ENCODE results near the gene PVR. TPM values are rescaled to one million over a fixed set of nuclear protein-coding genes. Genes with fewer than 3 reads are reported as not detected.

The PVR gene
- total RNA-seq, 2 experiments from 2014 or later: 1.9 TPM

DNA sequence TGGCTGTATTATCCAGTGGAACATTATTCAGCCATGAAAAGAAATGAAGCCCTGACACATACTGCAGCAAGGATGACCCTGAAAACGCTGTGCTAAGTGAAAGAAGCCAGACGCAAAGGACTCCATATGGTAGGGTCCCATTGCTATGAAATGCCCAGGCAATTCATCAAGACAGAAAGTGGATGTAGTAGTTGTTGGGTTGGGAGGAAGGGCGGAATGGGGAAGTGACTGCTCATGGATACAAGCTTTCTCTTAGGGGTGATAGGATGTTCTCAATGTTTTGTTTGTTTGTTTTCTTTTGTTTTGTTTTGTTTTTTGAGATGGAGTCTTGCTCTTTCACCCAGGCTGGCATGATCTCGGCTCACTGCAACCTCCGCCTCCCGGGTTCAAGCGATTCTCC lies 44.2 kb downstream of the PVR start:
- Mint-ChIP-seq H3K4me1 (peaks cover 34% of the 10 kb centered on the region), H3K27ac (no peak overlapping the region), H3K9me3 (no peaks in the 10 kb centered on the region), H3K4me3 (no peak overlapping the region), H3K27me3 (peaks cover 10% of the 10 kb centered on the region), H3K36me3 (ENCODE audit: low read depth) (no peaks in the 10 kb centered on the region)
- ChIA-PET POLR2A (no interaction called here), CTCF (interaction anchor here (0.8 to 4.1 kb wide), 3 partner anchors 36 to 95 kb away, joined by 3 to 25 read pairs (median 3); no protein-coding TSS in a partner anchor)
- DNase-seq: no peak

DNA sequence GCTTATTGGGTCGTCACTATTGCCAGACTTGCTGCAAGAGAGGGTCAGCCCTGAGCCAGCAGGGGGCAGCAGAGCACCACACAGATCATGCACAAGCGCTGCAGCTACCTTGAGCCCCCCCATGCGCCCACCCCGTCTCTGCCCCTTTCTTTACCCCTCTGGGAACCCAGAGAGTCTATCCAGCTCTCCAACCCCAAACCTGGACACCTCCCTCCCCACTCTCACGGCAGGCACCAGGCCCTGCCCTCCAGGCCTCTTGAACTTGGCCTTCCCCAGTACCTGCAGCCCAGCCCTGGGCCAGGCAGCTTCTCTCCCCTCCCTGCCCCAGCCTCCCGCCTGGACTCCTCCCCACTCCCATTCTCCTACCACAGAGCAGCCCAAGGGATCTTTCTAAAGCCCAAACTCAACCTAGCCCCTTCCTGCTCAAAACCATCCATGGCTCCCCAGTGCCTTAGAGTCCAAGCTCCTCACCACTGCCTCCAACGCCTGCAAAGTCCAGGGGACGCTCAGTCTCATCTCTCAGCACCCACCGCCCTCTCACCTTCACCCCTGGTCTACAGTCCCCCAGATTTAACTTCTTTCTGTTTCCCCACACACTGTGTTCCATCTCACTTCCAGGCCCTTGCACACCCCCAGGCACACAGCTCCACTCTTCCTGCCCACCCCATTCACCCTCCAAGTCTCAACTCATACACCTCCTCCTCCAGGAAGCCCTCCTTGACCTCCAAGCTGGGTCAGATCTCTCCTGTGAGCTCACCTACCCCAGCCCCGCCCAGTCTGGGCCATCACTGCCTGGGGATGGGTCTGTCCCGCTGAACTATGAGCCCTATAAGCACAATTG lies 45.8 kb downstream of the PVR start:
- POLR2A ChIA-PET: no interaction called here

DNA sequence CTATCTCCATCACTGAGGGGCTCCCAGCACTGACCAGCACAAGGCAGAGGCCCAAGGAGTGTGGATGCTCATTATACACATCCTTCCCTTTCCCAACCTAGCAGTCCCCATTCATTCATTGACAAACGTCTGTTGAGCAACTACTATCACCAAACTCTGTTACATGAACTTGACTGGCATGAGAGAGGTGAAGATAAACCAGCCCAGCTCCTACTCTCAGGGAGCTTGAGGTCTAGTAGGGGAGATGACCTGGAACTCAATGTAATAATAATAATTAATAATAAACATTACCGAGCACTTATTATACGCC lies 46.4 kb downstream of the PVR start:
- no peak overlapping the region for H3K4me3 Mint-ChIP-seq

More for the DNA sequence above, 45.8 kb downstream of the PVR start:
- H3K27me3 Mint-ChIP-seq: peaks cover 13% of the 10 kb centered on the region
- peak overlapping the region; percentile 17 for H3K27ac Mint-ChIP-seq
- no peaks in the 10 kb centered on the region for H3K9me3 Mint-ChIP-seq
- H3K4me3 Mint-ChIP-seq: no peak overlapping the region
- DNase-seq: peak; percentile 80
- no peaks in the 10 kb centered on the region for H3K36me3 Mint-ChIP-seq (ENCODE audit: low read depth)
- CTCF ChIA-PET: interaction anchor here (0.6 to 4.1 kb wide), 15 partner anchors 9 to 454 kb away, joined by 3 to 34 read pairs (median 4); partner anchors contain the start of gene NECTIN2
- H3K4me1 Mint-ChIP-seq: peaks cover 36% of the 10 kb centered on the region

DNA sequence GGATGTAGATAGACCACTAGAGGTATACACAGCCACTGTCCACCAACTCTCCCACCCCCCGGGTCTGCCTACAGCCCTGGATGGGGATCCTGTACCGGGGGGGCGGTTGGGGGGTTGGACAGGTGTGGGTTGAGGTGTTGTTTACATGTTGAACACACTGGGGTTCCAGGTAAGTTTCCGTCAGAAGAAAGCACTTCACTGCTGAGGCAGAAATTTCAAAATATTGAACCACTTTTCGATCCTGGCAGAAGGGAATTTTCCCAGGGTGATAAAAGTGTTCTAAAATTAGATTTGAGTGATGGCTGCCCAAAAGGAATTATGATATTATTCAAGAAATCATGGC lies 48.6 kb downstream of the PVR start:
- POLR2A ChIA-PET: no interaction called here
- DNase-seq: no peak
- Mint-ChIP-seq H3K27ac (peak overlapping the region; percentile 54), H3K27me3 (peaks cover 18% of the 10 kb centered on the region), H3K36me3 (ENCODE audit: low read depth) (no peaks in the 10 kb centered on the region), H3K9me3 (no peaks in the 10 kb centered on the region), H3K4me1 (peaks cover 29% of the 10 kb centered on the region), H3K4me3 (no peak overlapping the region)
- CTCF ChIA-PET: interaction anchor here (1.2 to 3.9 kb wide), 3 partner anchors 16 to 79 kb away, joined by 3 to 34 read pairs (median 4); no protein-coding TSS in a partner anchor

More for the DNA sequence above, 46.4 kb downstream of the PVR start:
- Mint-ChIP-seq H3K4me1 (peaks cover 31% of the 10 kb centered on the region), H3K36me3 (ENCODE audit: low read depth) (no peaks in the 10 kb centered on the region), H3K9me3 (no peaks in the 10 kb centered on the region), H3K27ac (no peak overlapping the region), H3K27me3 (peaks cover 13% of the 10 kb centered on the region)
- DNase-seq: no peak
- POLR2A ChIA-PET: no interaction called here
- CTCF ChIA-PET: interaction anchor here (0.6 to 4.1 kb wide), 14 partner anchors 10 to 310 kb away, joined by 3 to 34 read pairs (median 4); partner anchors contain the start of gene NECTIN2

DNA sequence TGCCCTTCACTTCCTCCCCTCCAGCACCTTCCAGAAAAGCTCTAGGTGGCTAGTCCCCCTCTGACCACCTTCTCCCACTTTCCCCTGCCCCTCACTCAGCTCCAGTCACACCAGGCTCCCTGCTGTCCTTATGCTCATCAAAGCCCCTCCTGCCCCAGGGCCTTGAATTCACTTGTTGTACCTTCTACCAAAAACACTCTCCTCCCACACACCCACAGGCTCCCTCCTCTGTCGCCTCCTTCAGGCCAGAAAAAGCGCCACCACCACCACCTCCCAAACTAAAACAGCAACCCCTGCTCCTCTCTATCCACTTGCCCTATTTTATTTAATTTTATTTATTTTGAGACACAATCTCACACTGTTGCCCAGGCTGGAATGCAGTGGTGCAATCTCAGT lies 50.5 kb downstream of the PVR start:
- CTCF ChIA-PET: interaction anchor here (0.8 to 2.4 kb wide), 3 partner anchors 30 to 77 kb away, joined by 3 to 16 read pairs (median 3); no protein-coding TSS in a partner anchor
- POLR2A ChIA-PET: no interaction called here
- no peaks in the 10 kb centered on the region for H3K9me3 Mint-ChIP-seq
- H3K4me3 Mint-ChIP-seq: no peak overlapping the region
- no peaks in the 10 kb centered on the region for H3K36me3 Mint-ChIP-seq (ENCODE audit: low read depth)
- H3K27ac Mint-ChIP-seq: no peak overlapping the region
- peaks cover 14% of the 10 kb centered on the region for H3K27me3 Mint-ChIP-seq
- H3K4me1 Mint-ChIP-seq: peaks cover 27% of the 10 kb centered on the region
- DNase-seq: peak; percentile 22

DNA sequence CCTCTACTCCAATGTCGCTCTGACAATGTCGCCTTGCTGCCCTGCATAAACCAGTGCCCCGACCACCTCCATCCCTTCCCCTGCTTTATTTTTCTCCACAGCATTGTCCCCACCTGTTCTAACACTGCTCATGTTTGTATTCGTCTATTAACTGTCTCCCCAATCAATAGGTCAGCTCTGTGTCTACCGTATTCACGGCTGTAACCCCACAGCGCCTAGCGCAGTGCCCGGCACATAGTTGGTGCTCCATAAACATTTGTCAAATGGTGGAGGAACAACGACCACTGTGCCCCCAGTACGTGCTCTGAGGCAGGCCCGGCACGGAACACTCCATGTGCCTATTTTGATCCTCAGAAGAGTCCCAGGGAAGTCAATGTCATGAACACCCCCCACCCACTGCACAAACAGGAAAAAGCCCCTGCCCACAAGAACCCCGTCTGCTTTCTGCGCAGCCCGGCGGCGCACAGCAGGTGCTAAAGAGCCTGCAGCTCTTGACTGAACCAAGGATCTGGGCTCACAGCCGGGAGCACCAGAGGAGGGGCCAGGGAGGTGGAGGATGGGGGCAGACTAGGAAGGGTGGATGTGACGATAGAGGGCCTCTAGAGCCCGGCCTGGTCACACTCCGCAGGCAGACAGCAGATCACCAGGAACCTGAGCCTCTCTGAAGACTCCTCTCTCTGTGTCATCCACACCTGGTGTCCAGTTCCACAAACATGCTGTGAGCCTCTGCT lies 53.4 kb downstream of the PVR start:
- Mint-ChIP-seq H3K27ac (no peak overlapping the region), H3K27me3 (peaks cover 14% of the 10 kb centered on the region), H3K4me1 (peaks cover 12% of the 10 kb centered on the region), H3K9me3 (no peaks in the 10 kb centered on the region), H3K4me3 (no peak overlapping the region), H3K36me3 (ENCODE audit: low read depth) (no peaks in the 10 kb centered on the region)
- CTCF ChIA-PET: interaction anchor here (1.0 to 1.2 kb wide), 2 partner anchors 26 to 74 kb away, joined by 3 to 5 read pairs; no protein-coding TSS in a partner anchor
- DNase-seq: no peak
- POLR2A ChIA-PET: no interaction called here

DNA sequence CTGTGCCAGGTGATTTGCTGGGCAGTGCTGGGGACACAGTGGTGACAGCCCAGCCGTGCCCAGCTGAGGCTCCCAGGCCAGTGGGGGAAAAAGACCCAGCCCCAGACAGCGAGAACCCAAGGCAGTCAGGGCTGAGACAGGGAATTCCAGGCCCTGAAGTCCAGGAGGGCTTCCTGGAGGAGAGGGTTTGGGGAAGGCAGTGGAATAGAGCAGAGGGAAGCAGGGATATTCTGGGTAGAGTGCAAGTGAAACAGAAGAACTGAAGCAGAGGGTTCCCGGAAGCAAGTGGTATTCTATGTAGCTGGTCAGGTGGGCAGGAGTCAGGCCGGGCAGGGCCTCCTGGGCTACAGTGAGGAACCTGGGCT lies 53.9 kb downstream of the PVR start:
- Mint-ChIP-seq H3K27me3 (peaks cover 14% of the 10 kb centered on the region), H3K9me3 (no peaks in the 10 kb centered on the region), H3K27ac (no peak overlapping the region), H3K4me3 (no peak overlapping the region), H3K36me3 (ENCODE audit: low read depth) (no peaks in the 10 kb centered on the region), H3K4me1 (peaks cover 7% of the 10 kb centered on the region)
- no peak for DNase-seq
- POLR2A ChIA-PET: no interaction called here
- CTCF ChIA-PET: no interaction called here

DNA sequence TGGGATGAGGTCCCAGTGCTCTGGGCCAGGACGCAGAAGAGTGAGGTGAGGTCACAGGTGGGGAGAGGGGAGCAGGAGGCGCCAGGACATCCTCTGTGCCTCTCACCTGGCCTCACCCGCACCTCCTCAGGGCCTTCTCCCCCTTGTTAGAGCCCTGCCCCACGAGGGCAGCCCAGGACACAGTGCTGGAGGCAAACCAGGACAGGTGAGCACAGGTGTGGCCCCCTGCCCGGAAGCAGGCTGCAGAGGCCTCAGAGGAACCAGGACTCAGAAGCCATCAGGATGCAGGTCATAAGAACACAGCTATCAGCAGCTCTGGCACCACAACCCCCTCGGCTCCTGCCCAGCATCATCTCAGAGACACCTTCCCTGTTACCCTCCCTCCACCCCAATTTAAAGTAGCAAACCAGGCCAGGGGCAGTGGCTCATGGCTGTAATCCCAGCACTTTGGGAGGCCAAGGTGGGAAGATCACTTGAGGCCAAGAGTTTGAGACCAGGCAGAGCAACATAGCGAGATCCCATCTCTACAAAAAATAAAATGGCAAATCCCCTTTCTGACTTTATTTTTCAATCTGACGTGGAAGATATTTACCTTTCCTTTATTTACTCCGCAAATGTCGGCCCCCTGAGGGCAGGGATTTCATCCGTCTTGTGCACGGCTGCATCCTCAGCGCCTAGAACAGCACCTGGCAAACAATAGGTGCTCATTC lies 54.9 kb downstream of the PVR start, which contains the start of gene CEACAM16:
CEACAM16 (plus strand) TSS at position 660 of the 710 bp plus-strand sequence. CDS start 2,306 bp downstream, outside the sequence.
- H3K9me3 Mint-ChIP-seq: no peaks in the 10 kb centered on the region
- DNase-seq: no peak
- H3K4me3 Mint-ChIP-seq: no peak within 1 kb of the TSS
- ChIA-PET CTCF (no interaction called here), POLR2A (no interaction called here)
- H3K27ac Mint-ChIP-seq: no peak within 1 kb of the TSS
- H3K4me1 Mint-ChIP-seq: peaks cover 3% of the 10 kb centered on the region
- H3K36me3 Mint-ChIP-seq (ENCODE audit: low read depth): no peaks in the 10 kb centered on the region
- H3K27me3 Mint-ChIP-seq: peaks cover 14% of the 10 kb centered on the region

DNA sequence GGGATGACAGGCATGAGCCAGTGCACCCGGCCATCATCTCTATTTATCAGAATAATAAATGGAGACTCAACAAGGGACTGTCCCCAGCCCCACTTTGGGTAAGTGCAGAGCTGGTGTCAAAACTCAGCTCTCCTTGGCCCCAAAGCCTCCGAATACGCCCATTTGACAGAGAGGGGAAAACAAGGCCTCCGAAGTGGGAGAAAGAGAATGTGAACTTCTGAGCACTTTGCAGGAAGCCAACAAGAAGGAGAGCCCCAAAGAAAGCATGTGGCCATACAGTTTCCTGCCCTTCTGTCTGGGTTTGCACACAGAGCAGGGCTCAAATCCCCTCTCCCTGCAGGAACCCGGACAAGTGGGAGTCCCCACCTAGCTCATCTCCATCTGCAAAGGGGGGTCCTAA lies 56.8 kb downstream of the PVR start:
- peaks cover 11% of the 10 kb centered on the region for H3K27me3 Mint-ChIP-seq
- DNase-seq: no peak
- CTCF ChIA-PET: interaction anchor here (1.2 kb wide), 1 partner anchor 70 kb away, joined by 3 read pairs; no protein-coding TSS in a partner anchor

DNA sequence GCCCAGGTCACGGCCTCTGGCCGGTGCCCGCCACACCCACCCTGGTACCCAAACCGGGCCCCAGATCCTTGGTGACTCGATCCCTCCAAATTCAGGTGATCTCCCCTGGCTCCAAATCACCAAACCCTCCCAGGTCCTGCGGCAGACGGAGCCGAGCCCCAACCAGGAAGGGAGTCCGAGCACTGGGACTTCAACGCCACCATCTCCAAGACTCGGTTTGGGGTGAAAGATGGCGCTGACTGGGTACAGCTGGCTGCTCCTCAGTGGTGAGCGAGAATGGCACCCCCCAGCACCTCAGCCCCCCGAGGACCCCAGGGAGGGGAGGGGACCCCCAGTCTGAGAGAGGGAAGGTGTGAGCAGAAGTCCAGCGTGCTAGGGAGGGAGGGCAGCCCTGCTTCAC lies 57.5 kb downstream of the PVR start:
- Mint-ChIP-seq H3K9me3 (no peaks in the 10 kb centered on the region), H3K4me3 (no peak overlapping the region), H3K4me1 (no peaks in the 10 kb centered on the region), H3K27ac (no peak overlapping the region), H3K36me3 (ENCODE audit: low read depth) (no peaks in the 10 kb centered on the region), H3K27me3 (peaks cover 7% of the 10 kb centered on the region)
- DNase-seq: no peak
- ChIA-PET CTCF (interaction anchor here (0.6 to 2.1 kb wide), 3 partner anchors 11 to 70 kb away, joined by 3 to 8 read pairs (median 5); no protein-coding TSS in a partner anchor), POLR2A (no interaction called here)

More for the DNA sequence above, 56.8 kb downstream of the PVR start:
- Mint-ChIP-seq H3K4me3 (no peak overlapping the region), H3K27ac (no peak overlapping the region), H3K9me3 (no peaks in the 10 kb centered on the region), H3K4me1 (no peaks in the 10 kb centered on the region), H3K36me3 (ENCODE audit: low read depth) (no peaks in the 10 kb centered on the region)
- POLR2A ChIA-PET: no interaction called here

DNA sequence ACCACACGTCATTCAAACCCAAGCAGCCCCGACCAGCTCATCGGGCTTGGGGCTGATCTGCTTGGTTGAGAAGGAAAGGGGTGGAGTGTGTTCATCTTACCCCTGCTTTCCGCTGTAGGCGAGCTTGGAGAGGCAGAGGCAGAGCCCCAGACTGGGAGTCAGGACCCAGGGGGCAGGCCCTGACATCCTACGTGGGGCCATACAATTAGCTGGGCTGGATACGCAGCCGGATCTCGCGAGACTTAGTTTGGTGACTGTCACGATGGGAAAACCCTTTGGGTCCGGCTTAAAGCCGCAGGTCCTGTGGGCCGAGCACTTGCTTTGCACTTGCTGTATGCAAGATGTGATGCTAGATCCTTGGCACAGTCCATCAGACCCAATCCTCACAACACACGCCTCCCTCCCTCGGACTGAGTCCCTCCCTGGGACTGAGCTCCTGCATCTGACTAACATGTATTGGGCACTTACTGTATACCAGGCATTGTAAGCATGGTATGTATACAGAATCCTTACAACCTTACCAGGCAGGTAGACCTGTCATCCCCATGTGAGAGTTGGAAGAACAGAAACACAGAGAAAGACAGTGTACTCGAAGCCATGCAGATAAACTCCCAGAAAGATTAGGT lies 59.0 kb downstream of the PVR start:
- H3K27me3 Mint-ChIP-seq: peaks cover 2% of the 10 kb centered on the region
- H3K27ac Mint-ChIP-seq: no peak overlapping the region
- no peak overlapping the region for H3K4me3 Mint-ChIP-seq
- ChIA-PET CTCF (interaction anchor here (1.1 to 2.1 kb wide), 3 partner anchors 13 to 201 kb away, joined by 3 to 8 read pairs (median 4); no protein-coding TSS in a partner anchor), POLR2A (no interaction called here)
- no peaks in the 10 kb centered on the region for H3K36me3 Mint-ChIP-seq (ENCODE audit: low read depth)
- H3K4me1 Mint-ChIP-seq: no peaks in the 10 kb centered on the region
- no peaks in the 10 kb centered on the region for H3K9me3 Mint-ChIP-seq
- no peak for DNase-seq

DNA sequence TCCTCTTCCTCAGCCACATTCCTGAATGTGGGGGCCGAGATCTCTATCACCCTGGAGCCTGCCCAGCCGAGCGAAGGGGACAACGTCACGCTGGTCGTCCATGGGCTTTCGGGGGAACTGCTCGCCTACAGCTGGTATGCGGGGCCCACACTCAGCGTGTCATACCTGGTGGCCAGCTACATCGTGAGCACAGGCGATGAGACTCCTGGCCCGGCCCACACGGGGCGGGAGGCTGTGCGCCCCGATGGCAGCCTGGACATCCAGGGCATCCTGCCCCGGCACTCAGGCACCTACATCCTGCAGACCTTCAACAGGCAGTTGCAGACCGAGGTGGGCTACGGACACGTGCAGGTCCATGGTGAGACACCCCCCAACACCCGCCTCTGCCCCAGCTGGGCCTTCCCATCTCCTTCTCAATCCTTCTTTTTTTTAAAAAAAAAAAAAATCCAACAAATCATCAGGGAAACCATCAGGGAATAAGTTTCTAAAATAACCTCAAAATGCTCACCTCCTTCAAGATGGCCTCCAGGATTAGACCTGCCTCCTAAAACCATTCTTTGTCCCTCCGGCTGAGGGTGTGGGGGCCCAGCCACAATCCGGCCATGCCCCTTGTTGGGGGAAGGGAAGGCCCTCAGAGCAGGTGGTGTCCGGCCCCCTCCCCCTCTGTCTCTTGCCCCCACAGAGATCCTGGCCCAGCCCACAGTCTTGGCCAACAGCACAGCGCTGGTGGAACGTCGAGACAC lies 59.8 kb downstream of the PVR start:
- no peak overlapping the region for H3K4me3 Mint-ChIP-seq
- no peak for DNase-seq
- ChIA-PET CTCF (interaction anchor here (1.9 to 2.1 kb wide), 2 partner anchors 12 to 20 kb away, joined by 4 to 8 read pairs; no protein-coding TSS in a partner anchor), POLR2A (no interaction called here)
- peaks cover 2% of the 10 kb centered on the region for H3K27me3 Mint-ChIP-seq
- H3K27ac Mint-ChIP-seq: no peak overlapping the region
- no peaks in the 10 kb centered on the region for H3K4me1 Mint-ChIP-seq
- no peaks in the 10 kb centered on the region for H3K9me3 Mint-ChIP-seq
- H3K36me3 Mint-ChIP-seq (ENCODE audit: low read depth): no peaks in the 10 kb centered on the region
